DND-41 (cell line): ENCODE results near the gene SLC25A39.
"Not testable (repeated sequence)": the region's sequence is repeated elsewhere in the genome, so short reads cannot be mapped to it uniquely, and the experiment has no call there.

Experiments
- CTCF ChIP-seq: IDR thresholded peaks from 2 replicates; pipeline ENCODE4 v1.5.1; 2012; ENCODE audit warnings: borderline replicate concordance, low read length, moderate library complexity, mild to moderate bottlenecking; ENCODE audit not compliant: poor library complexity, severe bottlenecking; ENCODE audit errors: extremely low read depth
- EZH2 ChIP-seq: IDR thresholded peaks from 3 replicates; pipeline ENCODE4 v1.6.1; 2012; ENCODE audit warnings: borderline replicate concordance, low read depth, mild to moderate bottlenecking, moderate library complexity, low read length, inconsistent platforms; ENCODE audit not compliant: severe bottlenecking

- not testable (repeated sequence) for TF ChIP-seq CTCF, EZH2
Observed at GRCh38 chr17:44347206-44348055, 22.8 kb upstream of the SLC25A39 start.
